Vagina (tissue), 2 donors: ENCODE results near the gene ADORA1.

Source experiments
- CTCF ChIP-seq, 3 experiments: fragments of 450-650 bp in 2 of 3; fragments of 200-600 bp in 1 of 3; sonication (generic) in 1 of 3; IDR thresholded peaks; one replicate each; pipeline ENCODE4 v1.5.1; 2017 to 2019; ENCODE audit warnings: antibody characterized with exemption in 3 of 3, mild to moderate bottlenecking in 2 of 3, moderate library complexity in 2 of 3
- POLR2A ChIP-seq, 2 donors: fragments of 450-650 bp; IDR thresholded peaks; one replicate each; pipeline ENCODE4 v1.6.1; 2017; ENCODE audit warnings: antibody characterized with exemption in 2 of 2, mild to moderate bottlenecking in 2 of 2, moderate library complexity in 2 of 2

GRCh38 chr1:203099805-203100515, 27.6 kb upstream of the ADORA1 start:
- TF ChIP-seq CTCF (IDR thresholded peaks at IDR 0.05) (no peak), POLR2A (IDR thresholded peaks at IDR 0.05) (no peak)
